GM18951 (cell line): ENCODE measurements around the gene LRCH1.

ENCODE experiments used
- POLR2A ChIP-seq: IDR thresholded peaks from 4 replicates; pipeline ENCODE4 v1.6.1; 2011; ENCODE audit warnings: mild to moderate bottlenecking; ENCODE audit not compliant: insufficient read length, insufficient read depth; ENCODE audit errors: extremely low read depth
- in situ Hi-C: fragments of 300-500 bp; cut with MboI; formaldehyde crosslinking; loops from one replicate; pipeline ENCODE4 v1.12.0; 2022; ENCODE audit warnings: low sequenced_read_pairs, mixed read lengths, inconsistent platforms; ENCODE audit not compliant: unreplicated experiment

LRCH1 gene

GRCh38 chr13:46715363-46715762 is 162.4 kb downstream of the LRCH1 start:
- no peak for TF ChIP-seq POLR2A
- in situ Hi-C loops: loop anchor here (10.0 kb wide), 1 partner anchor 171 kb away; no protein-coding TSS in a partner anchor

DNA sequence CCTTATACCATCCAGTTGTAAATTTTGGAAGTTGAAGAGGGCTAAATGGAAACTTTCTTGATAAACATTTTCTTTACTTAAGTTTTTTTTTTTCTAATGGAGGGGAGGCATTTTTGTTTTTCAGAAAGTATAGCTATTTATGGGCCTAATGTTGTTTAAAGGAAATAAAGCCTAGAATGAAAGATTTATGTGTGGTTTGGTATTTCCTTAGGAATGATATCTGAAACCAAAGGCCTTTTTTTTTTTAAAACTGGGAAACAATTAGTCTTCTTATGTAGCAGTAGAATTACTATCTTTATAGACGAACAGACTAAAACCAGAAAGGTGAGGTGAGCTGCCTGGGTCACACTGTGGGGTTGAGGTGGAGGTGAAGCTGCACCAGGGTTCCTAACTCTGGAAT is 163.9 kb downstream of the LRCH1 start:
- TF ChIP-seq POLR2A: no peak
- in situ Hi-C loops: loop anchor here (10.0 kb wide), 1 partner anchor 172 kb away; no protein-coding TSS in a partner anchor

- in situ Hi-C loops: loop anchor here (10.0 kb wide), 1 partner anchor 172 kb away; no protein-coding TSS in a partner anchor
- no peak for TF ChIP-seq POLR2A
These were observed 164.3 kb downstream of the LRCH1 start for GRCh38 chr13:46717275-46717674.

GRCh38 chr13:46717856-46718255 is 164.9 kb downstream of the LRCH1 start:
- in situ Hi-C loops: loop anchor here (10.0 kb wide), 1 partner anchor 173 kb away; no protein-coding TSS in a partner anchor
- no peak for TF ChIP-seq POLR2A

- in situ Hi-C loops: loop anchor here (10.0 kb wide), 1 partner anchor 225 kb away; no protein-coding TSS in a partner anchor
- TF ChIP-seq POLR2A: no peak
These were observed 167.2 kb downstream of the LRCH1 start for GRCh38 chr13:46720189-46720588.

DNA sequence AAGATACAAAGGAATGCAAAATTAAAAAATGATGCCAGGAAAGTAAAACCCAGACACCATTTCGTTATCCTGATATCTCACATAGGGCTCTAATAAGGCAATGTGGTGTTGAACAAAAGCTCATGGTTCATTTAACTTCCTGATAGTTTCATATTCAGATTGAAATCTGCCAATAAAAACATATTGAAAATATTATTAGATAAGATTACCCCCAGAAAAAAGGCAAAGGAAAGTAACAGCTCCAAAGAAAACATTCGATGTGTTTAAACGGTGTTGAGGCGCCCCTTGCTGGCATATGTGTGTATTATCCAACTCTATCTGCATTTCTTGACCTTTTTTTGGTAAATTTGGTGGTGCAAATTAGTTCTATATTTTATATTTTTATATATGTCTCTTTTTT is 168.1 kb downstream of the LRCH1 start:
- in situ Hi-C loops: loop anchor here (10.0 kb wide), 1 partner anchor 226 kb away; no protein-coding TSS in a partner anchor
- TF ChIP-seq POLR2A: no peak

GRCh38 chr13:46726347-46726746 is 173.4 kb downstream of the LRCH1 start:
- no peak for TF ChIP-seq POLR2A
- in situ Hi-C loops: loop anchor here (10.0 kb wide), 1 partner anchor 232 kb away; no protein-coding TSS in a partner anchor

- TF ChIP-seq POLR2A: no peak
- in situ Hi-C loops: loop anchor here (10.0 kb wide), 1 partner anchor 234 kb away; no protein-coding TSS in a partner anchor
These were observed 175.8 kb downstream of the LRCH1 start for GRCh38 chr13:46728777-46729176.

DNA sequence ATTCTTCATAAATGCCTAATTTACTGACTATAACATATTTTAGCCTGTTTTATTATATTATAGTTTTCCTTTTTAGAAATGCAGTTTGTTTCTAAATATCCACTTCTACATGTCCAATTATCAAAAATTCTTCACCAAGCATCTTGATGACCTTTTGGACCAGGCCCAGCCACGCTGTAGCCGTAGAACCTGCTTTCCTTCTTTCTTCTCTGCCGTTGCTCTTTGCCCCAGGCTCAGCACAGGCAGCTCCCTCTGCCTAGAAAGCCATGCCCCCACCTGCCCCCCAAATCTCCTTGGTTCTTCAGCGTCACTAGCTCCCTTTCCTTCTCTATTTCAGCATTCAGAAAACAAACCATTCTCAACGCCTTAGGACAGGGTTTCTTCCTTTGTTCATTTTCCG is 178.6 kb downstream of the LRCH1 start:
- in situ Hi-C loops: no loop called here
- no peak for TF ChIP-seq POLR2A

GRCh38 chr13:46735425-46735824 is 182.5 kb downstream of the LRCH1 start:
- in situ Hi-C loops: no loop called here
- TF ChIP-seq POLR2A: no peak

DNA sequence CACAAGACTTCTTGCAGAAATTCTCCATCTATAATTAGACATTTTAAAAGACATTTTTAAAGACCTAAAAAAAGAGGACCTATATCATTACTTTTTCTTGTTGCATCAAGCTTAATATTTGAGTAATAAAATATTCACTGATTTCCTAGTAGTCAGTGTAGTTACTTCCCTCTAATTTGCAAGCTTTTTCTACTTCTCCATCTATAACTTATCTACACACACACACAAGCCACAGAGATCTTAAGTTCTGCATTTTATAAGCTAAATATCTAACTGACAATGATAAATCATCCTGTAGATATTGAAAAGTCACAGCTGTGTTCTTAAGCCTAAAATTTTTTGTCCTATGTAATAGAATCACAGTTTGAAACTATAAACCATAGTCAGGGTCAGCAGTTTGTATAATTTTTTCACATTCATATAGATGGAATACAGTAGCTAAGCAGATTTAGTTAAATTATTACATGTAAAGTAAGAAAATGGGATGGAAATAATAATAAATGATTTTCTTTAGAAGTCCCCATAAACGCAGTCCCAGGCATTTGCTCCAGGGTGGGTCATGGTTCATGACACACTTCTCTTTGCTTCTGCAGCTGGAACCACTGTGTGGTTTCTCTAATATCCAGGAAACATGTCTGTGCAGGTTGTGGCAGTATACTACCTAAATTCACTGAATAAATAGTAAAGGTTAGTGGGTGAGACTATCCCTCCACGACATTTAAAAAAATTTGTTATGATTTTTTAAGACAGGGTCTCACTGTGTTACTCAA is 183.8 kb downstream of the LRCH1 start:
- TF ChIP-seq POLR2A: no peak
- in situ Hi-C loops: no loop called here

- in situ Hi-C loops: no loop called here
These were observed 185.1 kb downstream of the LRCH1 start for GRCh38 chr13:46738055-46738454.

GRCh38 chr13:46738766-46739165 is 185.8 kb downstream of the LRCH1 start:
- no peak for TF ChIP-seq POLR2A
- in situ Hi-C loops: no loop called here

More at GRCh38 chr13:46738055-46738454, 185.1 kb downstream of the LRCH1 start:
- no peak for TF ChIP-seq POLR2A
